Right cardiac atrium (tissue), 5 donors: Measurements from ENCODE around the gene ATP2C1. TPM values are rescaled to one million over a fixed set of nuclear protein-coding genes. Genes with fewer than 3 reads are reported as not detected.
A peak's percentile ranks its signal among the peaks of the same experiment; 100 is the strongest.

ENCODE experiments used
- ATAC-seq, 2 donors: fragments of 200-7000 bp; cut with Tn5 transposase; one replicate each; pipeline versions ENCODE4 v1.8.0 to v1.9.1; 2020; ENCODE audit warnings: moderate library complexity in 2 of 2, mild to moderate bottlenecking in 1 of 2
- DNase-seq, 3 donors: peaks; one replicate each; pipeline ENCODE4 v3.0.0-alpha.2; 2020
- H3K27ac ChIP-seq: one replicate; pipeline ENCODE4 v1.5.1; 2013; ENCODE audit warnings: mild to moderate bottlenecking, low read length, control low read depth, moderate library complexity
- H3K27me3 ChIP-seq: one replicate; pipeline ENCODE4 v1.6.1; 2013; ENCODE audit not compliant: control insufficient read depth, insufficient read depth
- H3K4me1 ChIP-seq: one replicate; pipeline ENCODE4 v1.6.1; 2013; ENCODE audit warnings: low read length; ENCODE audit not compliant: control insufficient read depth, insufficient read depth
- H3K4me3 ChIP-seq: one replicate; pipeline ENCODE4 v1.5.1; 2013; ENCODE audit warnings: low read length, control low read depth
- H3K9me3 ChIP-seq: one replicate; pipeline ENCODE4 v1.6.1; 2013; ENCODE audit warnings: low read length; ENCODE audit not compliant: control insufficient read depth
- WGBS: extraction: QIAGEN DNeasy Blood & Tissue Kit; methylation state at CpG from one replicate; pipeline ENCODE4 v1.1.7; 2013; 5-methylcytosine and 5-hydroxymethylcytosine counted together
- intact Hi-C, 4 donors: fragments of 100-400 bp; cut with DNase I; formaldehyde crosslinking; loops; one replicate each; pipeline versions ENCODE4 v1.11.0 to v1.14.0; 2022 to 2023
- polyA plus RNA-seq: library from polyadenylated mRNA; stranded (reverse); fragments of 200-250 nt; gene quantifications from one replicate; pipeline ENCODE4 v1.2.3, GENCODE V29; 2013
- total RNA-seq, 4 donors: library from RNA; stranded (reverse); fragmentation: NEBNext Ultra II Directional; extraction: Animal tissue kit (Norgen Biotek cat#: 25700); gene quantifications; one replicate each; pipeline ENCODE4 v1.2.1, GENCODE V29; 2021
- donor health status: healthy with polysubstance abuse.
- donor health status: DM: no; HTN: yes; CAD: no.
- donor health status: DM: no; HTN: no; CAD: no.
- donor health status: DM: no; HTN: yes; CAD: no; lungs with severe emphysema.
- donor health status: DM: yes; HTN: yes; CAD: no.

The ATP2C1 gene
- total and polyA plus RNA-seq, 5 donors, result 33.3 to 59.8 (median 56.6) TPM

GRCh38 chr3:131018970-131019369, 125.1 kb downstream of the ATP2C1 start:
- ATAC-seq (no peak), DNase-seq (no peak)
- Histone ChIP-seq H3K27ac (no peak overlapping the region), H3K27me3 (no peaks in the 10 kb centered on the region), H3K4me1 (peaks cover 1% of the 10 kb centered on the region), H3K4me3 (no peak overlapping the region), H3K9me3 (no peaks in the 10 kb centered on the region)
- 89% methylated on average over 3 of the region's 3 CpGs for WGBS
- intact Hi-C loops, result no loop called here

GRCh38 chr3:131020122-131020693, 126.3 kb downstream of the ATP2C1 start:
- WGBS, result 73% methylated on average over 5 of the region's 5 CpGs
- intact Hi-C loops, result no loop called here
- H3K4me3 ChIP-seq, result no peak overlapping the region
- peak; percentile 21 to 27 for ATAC-seq
- no peaks in the 10 kb centered on the region for H3K27me3 ChIP-seq
- no peaks in the 10 kb centered on the region for H3K4me1 ChIP-seq
- no peak for DNase-seq
- H3K9me3 ChIP-seq, result no peaks in the 10 kb centered on the region
- no peak overlapping the region for H3K27ac ChIP-seq

GRCh38 chr3:131025539-131025938, 131.7 kb downstream of the ATP2C1 start:
- no peaks in the 10 kb centered on the region for H3K9me3 ChIP-seq
- H3K4me1 ChIP-seq, result no peaks in the 10 kb centered on the region
- peak overlapping the region; percentile 85 for H3K4me3 ChIP-seq
- DNase-seq (no peak), ATAC-seq (no peak)
- H3K27ac ChIP-seq, result no peak overlapping the region
- H3K27me3 ChIP-seq, result no peaks in the 10 kb centered on the region
- intact Hi-C loops, result no loop called here
- 89% methylated on average over 1 of the region's 1 CpG for WGBS

- Histone ChIP-seq H3K27ac (peak within 1 kb of the TSS; percentile 87), H3K27me3 (no peaks in the 10 kb centered on the region), H3K9me3 (no peaks in the 10 kb centered on the region), H3K4me3 (peak within 1 kb of the TSS; percentile 85), H3K4me1 (no peaks in the 10 kb centered on the region)
- intact Hi-C loops, result no loop called here
- DNase-seq, result peak; percentile 92 to 97 (median 95)
- ATAC-seq, result peak; percentile 99 to 100
- WGBS, result under 1% methylated on average over 56 of the region's 56 CpGs
Observed at GRCh38 chr3:131026321-131027151, 132.7 kb downstream of the ATP2C1 start, which contains the start of the genes ASTE1 and NEK11. Gene ASTE1 (minus strand): TSS chr3:131026825. CDS start chr3:131025306, 1,519 bp downstream. Gene NEK11 (plus strand): TSS chr3:131026877. CDS start chr3:131029709, 2,832 bp downstream.

- no peak overlapping the region for H3K4me3 ChIP-seq
- no peak for DNase-seq
- intact Hi-C loops, result no loop called here
- H3K9me3 ChIP-seq, result no peaks in the 10 kb centered on the region
- ATAC-seq, result no peak
- WGBS, result 91% methylated on average over 3 of the region's 3 CpGs
- no peaks in the 10 kb centered on the region for H3K27me3 ChIP-seq
- H3K4me1 ChIP-seq, result no peaks in the 10 kb centered on the region
- H3K27ac ChIP-seq, result no peak overlapping the region
Observed at GRCh38 chr3:131028844-131029243, 135.0 kb downstream of the ATP2C1 start.

GRCh38 chr3:131031660-131032059, 137.8 kb downstream of the ATP2C1 start:
- 55% methylated on average over 3 of the region's 3 CpGs for WGBS
- intact Hi-C loops, result no loop called here
- no peak for DNase-seq
- Histone ChIP-seq H3K27me3 (no peaks in the 10 kb centered on the region), H3K4me1 (no peaks in the 10 kb centered on the region), H3K9me3 (no peaks in the 10 kb centered on the region), H3K27ac (no peak overlapping the region), H3K4me3 (no peak overlapping the region)
- no peak for ATAC-seq

- Histone ChIP-seq H3K4me3 (no peak overlapping the region), H3K4me1 (no peaks in the 10 kb centered on the region), H3K27ac (no peak overlapping the region), H3K9me3 (no peaks in the 10 kb centered on the region), H3K27me3 (no peaks in the 10 kb centered on the region)
- intact Hi-C loops, result no loop called here
- 32% methylated on average over 1 of the region's 1 CpG for WGBS
- ATAC-seq (no peak), DNase-seq (no peak)
Observed at GRCh38 chr3:131033480-131034080, 139.7 kb downstream of the ATP2C1 start.

GRCh38 chr3:131036200-131036816, 142.4 kb downstream of the ATP2C1 start:
- H3K27me3 ChIP-seq, result no peaks in the 10 kb centered on the region
- intact Hi-C loops, result no loop called here
- no peak overlapping the region for H3K4me3 ChIP-seq
- H3K27ac ChIP-seq, result no peak overlapping the region
- no peaks in the 10 kb centered on the region for H3K4me1 ChIP-seq
- DNase-seq (no peak), ATAC-seq (no peak)
- WGBS, result 70% methylated on average over 1 of the region's 1 CpG
- no peaks in the 10 kb centered on the region for H3K9me3 ChIP-seq

- intact Hi-C loops, result no loop called here
- H3K4me1 ChIP-seq, result no peaks in the 10 kb centered on the region
- H3K4me3 ChIP-seq, result no peak overlapping the region
- no peaks in the 10 kb centered on the region for H3K27me3 ChIP-seq
- no peak overlapping the region for H3K27ac ChIP-seq
- no peak for ATAC-seq
- no peak for DNase-seq
- 72% methylated on average over 5 of the region's 5 CpGs for WGBS
- no peaks in the 10 kb centered on the region for H3K9me3 ChIP-seq
Observed at GRCh38 chr3:131036986-131037385, 143.1 kb downstream of the ATP2C1 start.

GRCh38 chr3:131038326-131038725, 144.4 kb downstream of the ATP2C1 start:
- 84% methylated on average over 2 of the region's 2 CpGs for WGBS
- intact Hi-C loops, result no loop called here
- ATAC-seq (no peak), DNase-seq (no peak)
- Histone ChIP-seq H3K9me3 (no peaks in the 10 kb centered on the region), H3K27ac (no peak overlapping the region), H3K4me1 (no peaks in the 10 kb centered on the region), H3K4me3 (no peak overlapping the region), H3K27me3 (no peaks in the 10 kb centered on the region)
